GM19455 (cell line): ENCODE data around the gene RPL37.
A peak's percentile ranks its signal among the peaks of the same experiment; 100 is the strongest.
"Not testable (repeated sequence)": the region's sequence is repeated elsewhere in the genome, so short reads cannot be mapped to it uniquely, and the experiment has no call there.

Source experiments
- ATAC-seq: cut with Tn5 transposase; IDR thresholded peaks from one replicate; pipeline ENCODE4 v1.9.1; 2021; ENCODE audit not compliant: unreplicated experiment

RPL37 gene

GRCh38 chr5:40797273-40798011 lies 37.6 kb downstream of the RPL37 start:
- ATAC-seq: peak; percentile 41

GRCh38 chr5:40796487-40796889 lies 38.5 kb downstream of the RPL37 start:
- ATAC-seq: no peak

- ATAC-seq: not testable (repeated sequence)
These were observed 40.1 kb downstream of the RPL37 start for GRCh38 chr5:40794877-40795276.

GRCh38 chr5:40794340-40794739 lies 40.7 kb downstream of the RPL37 start:
- ATAC-seq: not testable (repeated sequence)

- not testable (repeated sequence) for ATAC-seq
These were observed 42.3 kb downstream of the RPL37 start for GRCh38 chr5:40792691-40793090.

- no peak for ATAC-seq
These were observed 43.3 kb downstream of the RPL37 start for GRCh38 chr5:40791715-40792139.

GRCh38 chr5:40790947-40791593 lies 44.0 kb downstream of the RPL37 start:
- no peak for ATAC-seq

GRCh38 chr5:40788941-40789340 lies 46.1 kb downstream of the RPL37 start:
- ATAC-seq: not testable (repeated sequence)

- ATAC-seq: no peak
These were observed 47.0 kb downstream of the RPL37 start for GRCh38 chr5:40787986-40788385.

- not testable (repeated sequence) for ATAC-seq
These were observed 48.4 kb downstream of the RPL37 start for GRCh38 chr5:40786664-40787063.

GRCh38 chr5:40784916-40785315 lies 50.1 kb downstream of the RPL37 start:
- no peak for ATAC-seq

- no peak for ATAC-seq
These were observed 50.9 kb downstream of the RPL37 start for GRCh38 chr5:40784027-40784653.

- ATAC-seq: no peak
These were observed 53.1 kb downstream of the RPL37 start for GRCh38 chr5:40781843-40782409.

- no peak for ATAC-seq
These were observed 54.2 kb downstream of the RPL37 start for GRCh38 chr5:40780858-40781257.

- ATAC-seq: no peak
These were observed 54.8 kb downstream of the RPL37 start for GRCh38 chr5:40780199-40780598.

- ATAC-seq: no peak
These were observed 55.5 kb downstream of the RPL37 start for GRCh38 chr5:40779561-40779960.

- ATAC-seq: no peak
These were observed 56.9 kb downstream of the RPL37 start for GRCh38 chr5:40778133-40778532.

GRCh38 chr5:40776658-40776977 lies 58.4 kb downstream of the RPL37 start:
- no peak for ATAC-seq

GRCh38 chr5:40775846-40776657 lies 59.0 kb downstream of the RPL37 start:
- ATAC-seq: no peak
